ENCODE data around the gene WNT7A.

The WNT7A gene

DNA sequence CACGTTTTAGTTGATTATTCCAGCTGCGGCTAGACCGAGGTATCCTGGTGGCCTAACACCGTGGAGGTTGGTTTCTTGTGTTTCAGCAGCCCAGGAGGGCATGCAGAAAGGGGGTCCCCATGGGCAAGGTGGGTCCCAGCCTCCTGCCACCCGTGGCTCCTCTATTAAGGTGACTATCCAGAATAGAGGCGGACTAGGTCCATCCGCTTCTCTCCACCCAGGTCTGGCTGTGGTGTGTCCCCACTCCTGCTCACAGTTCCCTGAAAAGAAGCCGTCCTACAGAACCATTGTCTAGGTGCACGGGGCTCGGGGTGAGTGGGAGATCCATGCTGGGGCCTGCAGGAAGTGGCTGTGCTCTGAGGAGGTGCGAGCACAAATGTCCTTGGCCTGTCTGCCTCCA is 81.5 kb downstream of the WNT7A start:
- no peak for DNase-seq (ENCODE audit: low read depth)
- H3K4me3 ChIP-seq (replicated peaks; ENCODE audit: low read depth, low read length), result no peak overlapping the region
- TF ChIP-seq, protein P1, sequence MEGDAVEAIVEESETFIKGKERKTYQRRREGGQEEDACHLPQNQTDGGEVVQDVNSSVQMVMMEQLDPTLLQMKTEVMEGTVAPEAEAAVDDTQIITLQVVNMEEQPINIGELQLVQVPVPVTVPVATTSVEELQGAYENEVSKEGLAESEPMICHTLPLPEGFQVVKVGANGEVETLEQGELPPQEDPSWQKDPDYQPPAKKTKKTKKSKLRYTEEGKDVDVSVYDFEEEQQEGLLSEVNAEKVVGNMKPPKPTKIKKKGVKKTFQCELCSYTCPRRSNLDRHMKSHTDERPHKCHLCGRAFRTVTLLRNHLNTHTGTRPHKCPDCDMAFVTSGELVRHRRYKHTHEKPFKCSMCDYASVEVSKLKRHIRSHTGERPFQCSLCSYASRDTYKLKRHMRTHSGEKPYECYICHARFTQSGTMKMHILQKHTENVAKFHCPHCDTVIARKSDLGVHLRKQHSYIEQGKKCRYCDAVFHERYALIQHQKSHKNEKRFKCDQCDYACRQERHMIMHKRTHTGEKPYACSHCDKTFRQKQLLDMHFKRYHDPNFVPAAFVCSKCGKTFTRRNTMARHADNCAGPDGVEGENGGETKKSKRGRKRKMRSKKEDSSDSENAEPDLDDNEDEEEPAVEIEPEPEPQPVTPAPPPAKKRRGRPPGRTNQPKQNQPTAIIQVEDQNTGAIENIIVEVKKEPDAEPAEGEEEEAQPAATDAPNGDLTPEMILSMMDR (IDR thresholded peaks at IDR 0.05; ENCODE audit: low read length, missing control alignments), result no peak

DNA sequence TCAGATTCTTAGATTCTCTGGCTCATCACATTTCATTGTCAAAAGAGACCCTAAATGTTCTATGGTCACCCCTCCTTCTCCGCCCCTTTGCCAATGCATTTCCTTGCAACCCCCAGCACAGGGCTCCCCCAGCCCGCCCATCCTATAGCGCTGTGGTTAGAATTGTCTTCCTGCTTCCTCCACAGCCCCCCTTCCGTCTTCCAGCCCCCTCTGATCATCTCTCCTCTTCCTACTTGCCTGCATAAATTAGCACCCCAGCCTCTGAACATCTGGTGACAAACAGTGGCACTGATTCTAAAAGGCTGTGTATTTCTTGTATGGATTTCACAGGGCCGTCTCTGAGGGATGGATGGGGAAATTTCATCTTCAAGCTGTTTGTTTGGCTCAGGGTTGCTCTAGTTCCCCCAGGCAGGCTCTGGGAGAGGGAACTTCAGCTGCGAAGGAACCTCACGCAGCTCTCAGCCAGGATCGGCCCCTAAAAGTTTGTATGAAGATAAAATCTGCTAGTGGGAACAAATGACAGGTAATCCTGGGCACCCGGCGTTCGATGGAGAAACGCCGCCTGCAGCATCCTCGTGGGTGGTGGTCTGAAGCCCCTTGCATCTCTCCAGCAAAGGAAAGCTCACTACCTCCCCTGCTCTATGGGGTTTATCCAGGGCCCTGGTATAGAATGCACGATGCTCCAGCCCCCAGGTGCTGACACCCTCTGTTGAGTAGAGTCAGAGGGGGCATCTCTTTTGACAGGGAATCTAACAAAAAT is 83.0 kb downstream of the WNT7A start:
- no peak overlapping the region for H3K4me3 ChIP-seq (replicated peaks; ENCODE audit: low read depth, low read length)
- TF ChIP-seq, protein P1 (IDR thresholded peaks at IDR 0.05; ENCODE audit: low read length, missing control alignments), result no peak
- no peak for DNase-seq (ENCODE audit: low read depth)

DNA sequence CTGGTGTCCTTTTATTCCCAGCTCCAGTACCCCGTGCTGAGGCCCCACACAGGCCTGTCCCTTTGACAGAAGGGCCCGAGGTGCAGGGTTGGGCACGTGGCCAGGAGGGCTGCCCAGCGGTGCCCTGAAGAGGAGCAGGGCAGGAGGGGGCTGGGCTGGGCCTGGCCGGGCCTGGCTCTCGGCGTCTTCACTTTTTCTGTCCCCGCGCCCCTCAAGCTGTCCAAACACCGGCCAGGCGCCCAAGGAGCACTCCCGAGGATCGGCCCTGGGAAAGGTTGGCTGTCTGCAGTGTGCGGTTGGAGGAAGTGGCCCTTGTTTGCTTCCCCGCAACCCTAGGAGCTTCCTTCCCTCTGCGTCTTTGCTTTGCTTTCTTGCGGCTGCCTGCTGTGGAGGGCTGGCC is 84.1 kb downstream of the WNT7A start:
- TF ChIP-seq, protein P1 (IDR thresholded peaks at IDR 0.05; ENCODE audit: low read length, missing control alignments), result no peak
- no peak overlapping the region for H3K4me3 ChIP-seq (replicated peaks; ENCODE audit: low read depth, low read length)
- DNase-seq (ENCODE audit: low read depth), result no peak

DNA sequence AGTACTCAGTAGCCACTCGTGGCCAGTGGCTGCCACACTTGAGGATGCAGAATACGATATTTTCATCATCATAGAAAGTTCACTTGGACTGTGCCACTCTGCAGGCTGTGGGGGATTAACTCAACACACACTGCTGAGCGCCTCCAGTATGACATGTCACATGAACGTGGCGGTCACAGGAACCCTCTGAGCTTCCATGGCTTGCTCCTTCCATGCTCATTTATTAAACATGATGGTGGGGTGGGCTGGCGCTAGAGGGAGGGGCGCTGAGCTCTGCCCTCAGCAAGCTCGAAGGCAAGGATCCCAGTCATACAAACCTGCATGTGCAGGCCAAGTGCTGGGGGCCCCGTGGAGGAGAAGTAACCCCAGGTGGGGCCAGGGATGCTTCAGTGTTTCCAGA is 85.5 kb downstream of the WNT7A start:
- TF ChIP-seq, protein P1 (IDR thresholded peaks at IDR 0.05; ENCODE audit: low read length, missing control alignments), result no peak

DNA sequence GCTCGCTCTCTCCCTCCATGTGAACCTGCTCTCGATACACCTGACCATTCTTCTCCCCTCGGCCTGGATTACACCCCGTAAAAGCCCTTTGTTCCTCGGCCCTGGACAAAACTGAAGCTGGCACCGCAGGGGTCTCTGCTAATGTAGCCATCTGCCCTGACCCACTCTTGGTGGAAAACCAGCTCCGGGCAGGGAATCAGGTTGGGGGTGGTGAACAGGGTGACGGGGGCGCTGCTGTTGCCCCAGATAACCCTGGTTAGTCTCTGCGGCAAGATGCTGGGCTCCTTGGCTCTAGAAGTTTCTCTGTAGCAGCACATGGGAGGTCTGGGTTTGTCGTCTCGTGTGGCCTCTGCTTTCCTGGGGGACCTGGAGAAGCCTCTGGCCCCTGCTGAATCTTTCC is 86.4 kb downstream of the WNT7A start:
- TF ChIP-seq, protein P1 (IDR thresholded peaks at IDR 0.05; ENCODE audit: low read length, missing control alignments), result no peak
- DNase-seq (ENCODE audit: low read depth), result no peak
- no peak overlapping the region for H3K4me3 ChIP-seq (replicated peaks; ENCODE audit: low read depth, low read length)

More for the DNA sequence above, 85.5 kb downstream of the WNT7A start:
- H3K4me3 ChIP-seq (replicated peaks; ENCODE audit: low read depth, low read length), result no peak overlapping the region
- no peak for DNase-seq (ENCODE audit: low read depth)

DNA sequence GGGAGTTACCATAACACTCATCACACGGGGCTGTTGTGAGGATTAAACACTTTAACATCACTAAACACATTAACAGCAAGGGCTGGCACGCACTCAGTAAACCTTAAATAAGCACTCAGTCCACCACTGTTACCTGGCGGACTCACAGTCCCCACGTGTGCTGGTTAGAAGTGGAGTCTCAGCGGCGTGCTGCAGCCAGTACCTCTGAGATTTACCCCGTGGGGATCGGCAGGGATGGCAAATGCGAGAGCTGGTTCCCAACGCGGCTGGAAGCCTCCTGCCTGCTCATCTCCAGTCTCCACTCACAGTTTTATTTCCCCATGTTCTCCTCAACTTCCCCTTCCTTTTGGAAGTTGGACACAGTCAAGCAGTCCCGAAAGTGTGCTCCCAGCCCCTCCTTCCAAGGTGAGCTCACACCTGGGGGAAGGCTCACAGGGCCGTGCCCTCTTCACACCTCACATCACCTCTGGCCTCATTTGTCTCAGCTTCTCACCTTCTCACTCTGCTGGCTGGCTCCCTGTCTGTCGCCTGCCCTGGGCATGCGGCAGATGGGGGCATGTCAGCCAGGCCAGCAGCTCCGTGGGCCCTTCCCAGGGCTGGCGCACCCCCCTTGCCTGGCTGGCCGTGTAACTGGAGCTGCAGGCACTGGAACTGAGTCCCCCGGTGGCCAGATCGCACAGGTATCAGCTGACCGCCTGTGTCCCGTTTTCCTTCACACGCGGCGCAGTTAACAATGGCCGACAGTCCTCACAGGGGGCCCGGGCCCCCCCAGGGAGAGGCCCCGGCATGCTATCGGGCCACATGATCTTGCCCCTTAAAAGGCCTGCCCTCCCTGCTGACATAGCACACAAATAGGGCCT is 87.1 kb downstream of the WNT7A start:
- no peak overlapping the region for H3K4me3 ChIP-seq (replicated peaks; ENCODE audit: low read depth, low read length)
- DNase-seq (ENCODE audit: low read depth), result no peak
- TF ChIP-seq, protein P1 (IDR thresholded peaks at IDR 0.05; ENCODE audit: low read length, missing control alignments), result no peak
